Ishikawa (cell line): ENCODE data around the gene WDR54.

Experiments
- CREB1 ChIP-seq: IDR thresholded peaks from 2 replicates; pipeline ENCODE4 v1.6.1; 2012; ENCODE audit warnings: low read depth
- EGR1 ChIP-seq: IDR thresholded peaks from 2 replicates; pipeline ENCODE4 v1.6.1; 2012
- EP300 ChIP-seq: IDR thresholded peaks from 2 replicates; pipeline ENCODE4 v1.6.1; 2012; ENCODE audit warnings: borderline replicate concordance
- FOXM1 ChIP-seq: IDR thresholded peaks from 2 replicates; pipeline ENCODE4 v1.6.1; 2012; ENCODE audit warnings: low read depth, borderline replicate concordance
- MAX ChIP-seq: IDR thresholded peaks from 2 replicates; pipeline ENCODE4 v1.6.1; 2012
- REST ChIP-seq: IDR thresholded peaks from 2 replicates; pipeline ENCODE4 v1.6.1; 2012; ENCODE audit warnings: low read depth, mild to moderate bottlenecking
- TAF1 ChIP-seq: IDR thresholded peaks from 2 replicates; pipeline ENCODE4 v1.6.1; 2012; ENCODE audit warnings: low read depth, mild to moderate bottlenecking
- TCF12 ChIP-seq: IDR thresholded peaks from 2 replicates; pipeline ENCODE4 v1.6.1; 2012; ENCODE audit warnings: low read depth
- TEAD4 ChIP-seq: IDR thresholded peaks from 2 replicates; pipeline ENCODE4 v1.6.1; 2012
- YY1 ChIP-seq: IDR thresholded peaks from 2 replicates; pipeline ENCODE4 v1.6.1; 2012; ENCODE audit warnings: low read depth

DNA sequence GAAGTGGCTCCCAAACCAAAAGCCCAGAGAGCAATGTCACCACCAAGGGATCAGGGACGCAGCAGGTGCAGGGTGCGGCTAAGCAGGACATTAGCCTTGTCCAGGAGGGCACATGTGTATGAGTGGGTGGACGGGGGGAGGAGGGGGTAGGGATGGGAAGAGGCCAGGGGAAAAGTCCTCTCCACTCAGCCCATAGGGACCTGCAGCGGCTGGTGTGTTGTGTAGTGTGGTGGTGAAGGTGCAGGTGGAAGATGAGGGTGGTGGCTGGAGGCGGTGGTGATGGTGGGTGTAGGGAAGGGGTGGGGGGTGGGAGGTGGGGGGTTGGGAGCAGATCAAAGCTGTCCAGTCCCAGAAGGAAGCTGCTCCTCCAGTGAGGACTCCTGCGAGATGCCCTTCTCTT is 3.8 kb upstream of the WDR54 start:
- TF ChIP-seq MAX (no peak), CREB1 (no peak), EP300 (no peak), YY1 (no peak), REST (no peak), TCF12 (no peak), TAF1 (no peak), EGR1 (no peak), FOXM1 (no peak), TEAD4 (no peak)
